ENCODE data around the gene MIEF1. TPM values are rescaled to one million over a fixed set of nuclear protein-coding genes. Genes with fewer than 3 reads are reported as not detected.
A peak's percentile ranks its signal among the peaks of the same experiment; 100 is the strongest.

The MIEF1 gene
- total and polyA plus RNA-seq, 2 experiments from 2014 or later = 13.2 to 40.1 TPM

GRCh38 chr22:39529487-39529851 is 27.4 kb downstream of the MIEF1 start:
- no peak overlapping the region; the same call in 2 of the 3 replicates for H3K4me3 Mint-ChIP-seq
- Histone ChIP-seq H3K27me3 (ENCODE audit: insufficient read depth) (no peaks in the 10 kb centered on the region), H2AFZ (no peak overlapping the region), H3K4me3 (no peak overlapping the region), H3K9me2 (ENCODE audit: insufficient read depth) (no peaks in the 10 kb centered on the region), H3K4me1 (ENCODE audit: insufficient read depth) (peaks cover 38% of the 10 kb centered on the region), H3F3A (replicated peaks; ENCODE audit: low read depth) (peaks cover 51% of the 10 kb centered on the region), H3K4me2 (peak overlapping the region; percentile 60), H3K27ac (ENCODE audit: low read depth) (peak overlapping the region; percentile 86), H4K20me1 (replicated peaks; ENCODE audit: insufficient read depth) (peaks cover 32% of the 10 kb centered on the region), H3K79me2 (replicated peaks; ENCODE audit: insufficient read depth) (peaks cover 21% of the 10 kb centered on the region), H3K36me3 (ENCODE audit: insufficient read depth) (peaks cover 10% of the 10 kb centered on the region)
- DNase-seq (ENCODE audit: low spot score) = no peak
- peaks cover 59% of the 10 kb centered on the region for H3K4me1 Mint-ChIP-seq
- peaks cover 48% of the 10 kb centered on the region for H3K36me3 Mint-ChIP-seq (ENCODE audit: low read depth)
- no peak for TF ChIP-seq CREB1 (CRISPR knock-in tag; IDR thresholded peaks at IDR 0.05; ENCODE audit: low read depth)
- TF ChIP-seq NANOG (IDR thresholded peaks at IDR 0.05; ENCODE audit: borderline replicate concordance) = no peak
- peak in 1 of 2 experiments; percentile 2; a peak in 1 of 4 replicates for TF ChIP-seq CTCF (conservative IDR thresholded peaks at IDR 0.05; ENCODE audit: low read depth in 2 of 2)
- H3K9me3 Mint-ChIP-seq = peaks cover 2% of the 10 kb centered on the region; the same call in 2 of the 3 replicates
- no peak overlapping the region for H3K27ac Mint-ChIP-seq
- ATAC-seq = no peak
- peaks cover 36% of the 10 kb centered on the region for H3K27me3 Mint-ChIP-seq (ENCODE audit: insufficient read depth, low read depth, poor library complexity)

GRCh38 chr22:39530116-39530515 is 28.0 kb downstream of the MIEF1 start:
- Histone ChIP-seq H3K27ac (ENCODE audit: low read depth) (peak overlapping the region; percentile 50; the same call in 1 of the 2 replicates), H3K36me3 (ENCODE audit: insufficient read depth) (peaks cover 10% of the 10 kb centered on the region), H4K20me1 (replicated peaks; ENCODE audit: insufficient read depth) (peaks cover 32% of the 10 kb centered on the region), H3K9me2 (ENCODE audit: insufficient read depth) (no peaks in the 10 kb centered on the region), H3F3A (replicated peaks; ENCODE audit: low read depth) (peaks cover 45% of the 10 kb centered on the region), H3K79me2 (replicated peaks; ENCODE audit: insufficient read depth) (peaks cover 21% of the 10 kb centered on the region), H3K27me3 (ENCODE audit: insufficient read depth) (no peaks in the 10 kb centered on the region), H3K4me3 (no peak overlapping the region), H2AFZ (no peak overlapping the region), H3K4me2 (no peak overlapping the region), H3K4me1 (ENCODE audit: insufficient read depth) (peaks cover 41% of the 10 kb centered on the region)
- peaks cover 2% of the 10 kb centered on the region; the same call in 2 of the 3 replicates for H3K9me3 Mint-ChIP-seq
- H3K4me1 Mint-ChIP-seq = peaks cover 60% of the 10 kb centered on the region
- H3K4me3 Mint-ChIP-seq = peak overlapping the region; percentile 16; the same call in 1 of the 3 replicates
- H3K27ac Mint-ChIP-seq = peak overlapping the region; percentile 16; the same call in 1 of the 2 replicates
- H3K36me3 Mint-ChIP-seq (ENCODE audit: low read depth) = peaks cover 42% of the 10 kb centered on the region
- no peak for TF ChIP-seq CTCF (conservative IDR thresholded peaks at IDR 0.05; ENCODE audit: low read depth in 2 of 2)
- TF ChIP-seq EZH2 (IDR thresholded peaks at IDR 0.05; ENCODE audit: low read depth, unreplicated experiment) = no peak
- TF ChIP-seq NANOG (IDR thresholded peaks at IDR 0.05; ENCODE audit: borderline replicate concordance) = no peak
- TF ChIP-seq ZNF114 (CRISPR knock-in tag; IDR thresholded peaks at IDR 0.05) = no peak
- no peak for TF ChIP-seq ZNF331 (CRISPR knock-in tag; IDR thresholded peaks at IDR 0.05; ENCODE audit: low read depth)
- no peak for TF ChIP-seq CREB1 (CRISPR knock-in tag; IDR thresholded peaks at IDR 0.05; ENCODE audit: low read depth)
- TF ChIP-seq POLR2AphosphoS5 (IDR thresholded peaks at IDR 0.05; ENCODE audit: low read depth) = no peak
- no peak for TF ChIP-seq ETS1 (IDR thresholded peaks at IDR 0.05)
- no peak for TF ChIP-seq JUNB (IDR thresholded peaks at IDR 0.05; ENCODE audit: unreplicated experiment)
- TF ChIP-seq STAT1 (IDR thresholded peaks at IDR 0.05; ENCODE audit: unreplicated experiment) = no peak
- TF ChIP-seq EZH2phosphoT487 (IDR thresholded peaks at IDR 0.05; ENCODE audit: unreplicated experiment) = no peak
- DNase-seq (ENCODE audit: low spot score) = no peak
- H3K27me3 Mint-ChIP-seq (ENCODE audit: insufficient read depth, low read depth, poor library complexity) = peaks cover 34% of the 10 kb centered on the region
- no peak for ATAC-seq

Data from GM23338 (cell line).